DOHH2 (cell line): Measurements from ENCODE around the gene CNST.

Experiments
- CTCF ChIP-seq: fragments of 200-600 bp; sonication (generic); IDR thresholded peaks from one replicate; pipeline ENCODE4 v1.5.1; 2014; ENCODE audit warnings: antibody characterized with exemption, mild to moderate bottlenecking, low read depth, low read length; ENCODE audit not compliant: poor library complexity, severe bottlenecking
- EZH2phosphoT487 ChIP-seq: fragments of 200-600 bp; sonication (generic); IDR thresholded peaks from 2 replicates; pipeline ENCODE4 v1.6.1; 2017; ENCODE audit warnings: borderline replicate concordance, mild to moderate bottlenecking, antibody characterized with exemption, low read length, moderate library complexity, mixed read lengths

- TF ChIP-seq EZH2phosphoT487 (no peak), CTCF (no peak)
Observed at GRCh38 chr1:246582301-246583055, 16.2 kb downstream of the CNST start.
